SU-DHL-6 (cell line): ENCODE results near the gene UTRN.

Experiments used
- H2AFZ ChIP-seq: fragments of 200-600 bp; sonication (generic); 2 replicates; pipeline ENCODE4 v1.6.1; 2014; ENCODE audit warnings: low read depth, mild to moderate bottlenecking, moderate library complexity, mixed read lengths, antibody characterized with exemption, low read length; ENCODE audit not compliant: severe bottlenecking
- H3F3A ChIP-seq: fragments of 200-600 bp; shearing (Covaris generic); 2 replicates; pipeline ENCODE4 v1.6.0; 2016; ENCODE audit warnings: antibody characterized with exemption, mild to moderate bottlenecking; ENCODE audit not compliant: insufficient read depth
- H3K27ac ChIP-seq: fragments of 200-600 bp; sonication (generic); 2 replicates; pipeline ENCODE4 v1.5.1; 2016; ENCODE audit warnings: low read depth, mild to moderate bottlenecking, low read length, moderate library complexity, mixed read lengths
- H3K27me3 ChIP-seq: fragments of 200-600 bp; sonication (generic), shearing (Covaris generic); 2 replicates; pipeline ENCODE4 v1.6.0; 2014; ENCODE audit warnings: mild to moderate bottlenecking, low read length
- H3K36me3 ChIP-seq: fragments of 200-600 bp; sonication (generic); 2 replicates; pipeline ENCODE4 v1.6.1; 2014; ENCODE audit warnings: mild to moderate bottlenecking, low read length, mixed read lengths
- H3K4me2 ChIP-seq: fragments of 300-600, 200-600 bp; shearing (Covaris generic), sonication (generic); 2 replicates; pipeline ENCODE4 v1.6.0; 2014; ENCODE audit warnings: low read length, low read depth, mild to moderate bottlenecking; ENCODE audit not compliant: poor library complexity, severe bottlenecking
- H3K4me3 ChIP-seq: fragments of 200-600 bp; sonication (generic); 2 replicates; pipeline ENCODE4 v1.5.1; 2014; ENCODE audit warnings: antibody characterized with exemption, low read length, mild to moderate bottlenecking, mixed read lengths; ENCODE audit not compliant: insufficient read depth, poor library complexity, severe bottlenecking
- H3K79me2 ChIP-seq: fragments of 200-600 bp; sonication (generic); 2 replicates; pipeline ENCODE4 v1.6.1; 2014; ENCODE audit warnings: mild to moderate bottlenecking, low read length, moderate library complexity; ENCODE audit not compliant: insufficient read depth
- H3K9ac ChIP-seq: fragments of 200-600 bp; sonication (generic); 2 replicates; pipeline ENCODE4 v1.7.0; 2014; ENCODE audit warnings: mild to moderate bottlenecking, low read length
- H3K9me2 ChIP-seq: fragments of 200-600 bp; sonication (generic); replicated peaks from 2 replicates; pipeline ENCODE4 v1.6.1; 2014; ENCODE audit warnings: low read length; ENCODE audit not compliant: insufficient read depth
- H3K9me3 ChIP-seq: fragments of 200-600 bp; sonication (generic); 2 replicates; pipeline ENCODE4 v1.6.1; 2014; ENCODE audit warnings: low read length, mixed read lengths; ENCODE audit not compliant: insufficient read depth
- H4K20me1 ChIP-seq: fragments of 200-600 bp; sonication (generic); 2 replicates; pipeline ENCODE4 v1.6.1; 2014; ENCODE audit warnings: low read depth, mild to moderate bottlenecking, antibody characterized with exemption, low read length, moderate library complexity, mixed read lengths
- CTCF ChIP-seq: fragments of 200-600 bp; sonication (generic); IDR thresholded peaks from one replicate; pipeline ENCODE4 v1.5.1; 2017; ENCODE audit warnings: antibody characterized with exemption, mild to moderate bottlenecking, low read length, moderate library complexity; ENCODE audit not compliant: insufficient read depth, poor library complexity, severe bottlenecking
- EZH2phosphoT487 ChIP-seq: fragments of 200-600 bp; sonication (generic), shearing (Covaris generic); conservative IDR thresholded peaks from 2 replicates; pipeline ENCODE4 v1.6.1; 2018; ENCODE audit warnings: mild to moderate bottlenecking, antibody characterized with exemption, low read length, moderate library complexity, mixed read lengths

The UTRN gene

GRCh38 chr6:144248003-144248402 is 37.1 kb upstream of the UTRN start:
- TF ChIP-seq CTCF = no peak
- TF ChIP-seq EZH2phosphoT487 = no peak
- no peaks in the 10 kb centered on the region for H3K9me3 ChIP-seq
- no peaks in the 10 kb centered on the region for H3K36me3 ChIP-seq

DNA sequence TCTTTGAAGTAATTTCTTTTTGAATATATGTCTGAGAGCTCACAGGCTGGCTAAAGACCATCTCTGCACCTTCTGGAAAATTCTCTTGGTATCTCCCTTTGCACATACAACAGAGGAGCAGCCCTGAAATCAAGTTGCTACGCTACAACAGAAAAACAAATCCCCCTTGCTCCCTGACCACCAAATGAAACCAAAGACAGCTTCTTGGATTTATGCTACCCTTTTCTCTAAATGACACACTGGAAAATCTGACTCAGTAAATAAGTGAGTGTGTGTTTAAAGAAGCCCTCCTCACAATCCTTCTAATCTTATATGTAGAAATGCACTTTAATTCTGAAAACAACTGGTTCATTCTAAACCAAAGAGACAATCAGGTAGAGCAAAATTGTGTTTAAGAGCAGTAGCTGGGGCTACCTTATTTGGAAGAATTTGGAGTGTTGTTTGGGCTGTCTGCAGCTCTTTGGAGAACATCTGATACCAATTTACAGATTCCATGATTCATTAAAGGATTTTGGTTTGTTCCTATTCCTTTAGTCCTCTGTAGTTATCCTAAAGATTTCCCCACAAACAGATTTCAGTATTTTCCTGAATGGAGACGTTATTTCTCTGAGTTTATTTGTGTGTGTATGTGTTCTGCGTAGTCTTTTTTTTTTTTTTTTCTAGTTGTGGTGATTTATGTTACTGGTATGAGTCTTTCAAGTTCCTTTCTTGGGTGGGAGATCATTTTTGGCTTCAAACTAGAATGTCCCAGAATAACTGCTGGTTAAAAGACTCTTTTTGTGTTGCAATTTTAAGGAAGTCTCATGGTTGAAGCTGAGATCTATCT is 36.4 kb upstream of the UTRN start:
- no peak overlapping the region for H3K4me2 ChIP-seq
- H3K79me2 ChIP-seq = no peaks in the 10 kb centered on the region
- H3F3A ChIP-seq = no peaks in the 10 kb centered on the region
- H3K4me3 ChIP-seq = no peak overlapping the region
- H3K9ac ChIP-seq = no peak overlapping the region
- no peaks in the 10 kb centered on the region for H3K9me3 ChIP-seq
- H3K9me2 ChIP-seq = no peaks in the 10 kb centered on the region
- H3K36me3 ChIP-seq = no peaks in the 10 kb centered on the region
- H4K20me1 ChIP-seq = no peaks in the 10 kb centered on the region
- H3K27ac ChIP-seq = no peak overlapping the region
- H2AFZ ChIP-seq = no peak overlapping the region
- H3K27me3 ChIP-seq = no peaks in the 10 kb centered on the region
- TF ChIP-seq CTCF = no peak
- TF ChIP-seq EZH2phosphoT487 = no peak

More at GRCh38 chr6:144248003-144248402, 37.1 kb upstream of the UTRN start:
- no peaks in the 10 kb centered on the region for H3K9me2 ChIP-seq
- no peak overlapping the region for H3K4me3 ChIP-seq
- no peaks in the 10 kb centered on the region for H3K27me3 ChIP-seq
- no peaks in the 10 kb centered on the region for H3F3A ChIP-seq
- H3K9ac ChIP-seq = no peak overlapping the region
- H3K27ac ChIP-seq = no peak overlapping the region
- no peak overlapping the region for H3K4me2 ChIP-seq
- H3K79me2 ChIP-seq = no peaks in the 10 kb centered on the region
- H4K20me1 ChIP-seq = no peaks in the 10 kb centered on the region
- H2AFZ ChIP-seq = no peak overlapping the region

DNA sequence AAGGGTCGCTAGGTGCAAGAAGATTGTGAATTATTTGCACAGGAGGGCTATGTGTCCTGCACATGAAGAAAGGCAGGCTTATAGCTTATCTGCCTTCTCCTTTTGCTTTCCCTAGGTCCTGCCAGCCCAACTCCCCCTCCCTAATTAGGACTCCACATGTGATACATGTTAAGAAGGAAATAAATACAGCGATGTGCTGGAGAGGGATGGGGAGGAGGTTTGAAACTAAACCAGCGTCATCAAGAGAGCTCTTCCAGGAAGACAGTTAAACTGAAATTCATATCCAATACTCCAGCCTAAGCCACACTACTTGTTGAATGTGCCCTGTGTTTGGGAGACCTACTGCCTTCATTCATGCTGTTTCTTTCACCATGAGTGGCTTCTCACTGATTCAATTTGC is 34.9 kb upstream of the UTRN start:
- Histone ChIP-seq H3K9me2 (no peaks in the 10 kb centered on the region), H2AFZ (no peak overlapping the region), H4K20me1 (no peaks in the 10 kb centered on the region), H3K4me2 (no peak overlapping the region), H3K4me3 (no peak overlapping the region), H3K27ac (no peak overlapping the region), H3K9ac (no peak overlapping the region), H3K36me3 (no peaks in the 10 kb centered on the region), H3K27me3 (no peaks in the 10 kb centered on the region), H3K79me2 (no peaks in the 10 kb centered on the region), H3F3A (no peaks in the 10 kb centered on the region), H3K9me3 (no peaks in the 10 kb centered on the region)
- TF ChIP-seq EZH2phosphoT487 (no peak), CTCF (no peak)
